ENCODE measurements around the gene TTYH3. TPM values are rescaled to one million over a fixed set of nuclear protein-coding genes. Genes with fewer than 3 reads are reported as not detected.

Gene TTYH3
- total and polyA plus RNA-seq, 2 of the 13 experiments (the other 11 are each of a cell fraction or from before 2014, with no cell fraction given) = 26.3 to 50.0 TPM

- no peak for TF ChIP-seq MXD4 (CRISPR knock-in tag; IDR thresholded peaks at IDR 0.05)
Observed at GRCh38 chr7:2701832-2702593, 70.2 kb downstream of the TTYH3 start (continued).

- no CpG with 5 or more reads among the region's 22 CpGs for WGBS (ENCODE audit: low lambda C conversion rate)
- no peaks in the 10 kb centered on the region for H3K9me3 ChIP-seq (ENCODE audit: low read length)
- DNase-seq (ENCODE audit: low spot score) (no peak), ATAC-seq (no peak), FAIRE-seq (no peak)
- in situ Hi-C loops (cut with HindIII; ENCODE audit: extremely low pct_ligation_motif_present, low pct_unique_long_range_greater_than_20kb) (no loop called here), intact Hi-C loops (cut with micrococcal nuclease; ENCODE audit: unreplicated experiment) (no loop called here)
- H3K4me1 ChIP-seq (ENCODE audit: insufficient read depth, low read length) = peaks cover 12% of the 10 kb centered on the region
- ChIA-PET CTCF (ENCODE audit: low intra/inter-chr PET ratio, low total read pairs) (no interaction called here), POLR2A (no interaction called here)
- H3K4me2 ChIP-seq (ENCODE audit: low read depth, low read length) = no peak overlapping the region
- H2AFZ ChIP-seq (ENCODE audit: low read length) = no peak overlapping the region
- H4K20me1 ChIP-seq (ENCODE audit: insufficient read depth, low read length) = no peaks in the 10 kb centered on the region
- no TSS peak for BruUV-seq (replicated peaks)
- no peaks in the 10 kb centered on the region for H3K36me3 ChIP-seq (replicated peaks in 1 of 2; ENCODE audit: control insufficient read depth in 1 of 2, insufficient read depth in 2 of 2, low read length in 2 of 2)
- H3K79me2 ChIP-seq (ENCODE audit: insufficient read depth, low read length) = no peaks in the 10 kb centered on the region
- H3K9ac ChIP-seq (ENCODE audit: insufficient read depth, low read depth, low read length) = no peak overlapping the region
- H3K27me3 ChIP-seq (ENCODE audit: control insufficient read depth in 1 of 2, insufficient read depth in 2 of 2, low read length in 2 of 2) = peaks cover 22 to 67% of the 10 kb centered on the region in 2 experiments; a peak in 4 of 5 replicates
- H3K27ac ChIP-seq (ENCODE audit: extremely low read length, insufficient read depth, low read length) = no peak overlapping the region
- no peak overlapping the region for H3K4me3 ChIP-seq (replicated peaks in 1 of 3; ENCODE audit: insufficient read depth in 1 of 3, low read depth in 2 of 3, low read length in 3 of 3)
- TF ChIP-seq TSC22D2 (CRISPR knock-in tag; IDR thresholded peaks at IDR 0.05; ENCODE audit: borderline replicate concordance) = no peak
- peak; percentile 50; the same call in 1 of the 2 replicates for TF ChIP-seq ZBTB33 (CRISPR knock-in tag; IDR thresholded peaks at IDR 0.05)
Observed at GRCh38 chr7:2702594-2702957, 70.8 kb downstream of the TTYH3 start.

Data from HepG2 (cell line).